GM12878 (cell line): Measurements from ENCODE around the gene RAPGEF6.

Experiments used
- ATF2 ChIP-seq: IDR thresholded peaks from 2 replicates; pipeline ENCODE4 v1.6.1; 2012; ENCODE audit warnings: low read length, inconsistent platforms
- CTCF ChIP-seq, 3 experiments: IDR thresholded peaks in 2 of 3; conservative IDR thresholded peaks in 1 of 3; 2 replicates each; pipeline ENCODE4 v1.5.1; 2011; ENCODE audit warnings: low read depth in 3 of 3, low read length in 3 of 3, mild to moderate bottlenecking in 3 of 3, control low read depth in 2 of 3, moderate library complexity in 2 of 3, inconsistent platforms in 1 of 3, mixed read lengths in 1 of 3; ENCODE audit not compliant: control insufficient read depth in 2 of 3, insufficient read depth in 1 of 3; ENCODE audit errors: extremely low read depth in 1 of 3
- E2F4 ChIP-seq: IDR thresholded peaks from 2 replicates; pipeline ENCODE4 v1.6.1; 2012; ENCODE audit warnings: low read depth, low read length, improper control_type of control experiment
- EP300 ChIP-seq, 2 experiments: fragments of 150-350 bp in 1 of 2; IDR thresholded peaks; 2 replicates each; pipeline ENCODE4 v1.6.1; 2011 to 2012; ENCODE audit warnings: low read depth in 2 of 2, low read length in 2 of 2, borderline replicate concordance in 1 of 2, improper control_type of control experiment in 1 of 2, inconsistent platforms in 1 of 2; ENCODE audit not compliant: control insufficient read depth in 1 of 2
- IRF3 ChIP-seq: fragments of 450-650 bp; IDR thresholded peaks from 2 replicates; pipeline ENCODE4 v1.6.1; 2014; ENCODE audit warnings: mild to moderate bottlenecking
- JUND ChIP-seq: IDR thresholded peaks from 2 replicates; pipeline ENCODE4 v1.6.1; 2012; ENCODE audit warnings: low read depth, mild to moderate bottlenecking, low read length, improper control_type of control experiment, moderate library complexity
- LARP7 ChIP-seq: fragments of 450-650 bp; IDR thresholded peaks from 2 replicates; pipeline ENCODE4 v1.6.1; 2017; ENCODE audit warnings: mild to moderate bottlenecking
- NFYB ChIP-seq: IDR thresholded peaks from 2 replicates; pipeline ENCODE4 v1.6.1; 2011; ENCODE audit warnings: low read depth, mild to moderate bottlenecking, low read length, improper control_type of control experiment, moderate library complexity; ENCODE audit not compliant: insufficient read depth
- NR2C2 ChIP-seq: IDR thresholded peaks from 2 replicates; pipeline ENCODE4 v1.6.1; 2011; ENCODE audit warnings: borderline replicate concordance, low read depth; ENCODE audit not compliant: control insufficient read depth, insufficient read length
- NRF1 ChIP-seq: conservative IDR thresholded peaks from 2 replicates; pipeline ENCODE4 v1.6.1; 2011; ENCODE audit warnings: mild to moderate bottlenecking, low read depth, low read length, improper control_type of control experiment
- RCOR1 ChIP-seq: conservative IDR thresholded peaks from 2 replicates; pipeline ENCODE4 v1.6.1; 2012; ENCODE audit warnings: low read depth, low read length, improper control_type of control experiment
- TAF1 ChIP-seq: IDR thresholded peaks from 2 replicates; pipeline ENCODE4 v1.6.1; 2011; ENCODE audit warnings: mild to moderate bottlenecking, low read depth, low read length, borderline replicate concordance

GRCh38 chr5:131460867-131461572 lies 174.0 kb downstream of the RAPGEF6 start:
- no peak for TF ChIP-seq RCOR1
- TF ChIP-seq ATF2 = no peak
- no peak for TF ChIP-seq LARP7
- TF ChIP-seq NRF1 = no peak
- no peak for TF ChIP-seq IRF3
- TF ChIP-seq TAF1 = no peak
- no peak for TF ChIP-seq CTCF (IDR thresholded peaks at IDR 0.05 in 2 of 3, conservative IDR thresholded peaks at IDR 0.05 in 1 of 3; ENCODE audit: control insufficient read depth in 2 of 3, extremely low read depth in 1 of 3, insufficient read depth in 1 of 3, low read depth in 3 of 3, low read length in 3 of 3)
- no peak for TF ChIP-seq EP300 (IDR thresholded peaks at IDR 0.05; ENCODE audit: borderline replicate concordance in 1 of 2, control insufficient read depth in 1 of 2, low read depth in 2 of 2, low read length in 2 of 2)
- no peak for TF ChIP-seq NFYB
- no peak for TF ChIP-seq JUND
- TF ChIP-seq E2F4 = no peak
- TF ChIP-seq NR2C2 = no peak
